DMS153 treated with DMSO at 0.1 percent for 48 hours (cell line): ENCODE data around the gene RAD54L2.
"Not testable (repeated sequence)": the region's sequence is repeated elsewhere in the genome, so short reads cannot be mapped to it uniquely, and the experiment has no call there.

Experiments
- DNase-seq: peaks from one replicate; lab custom pipeline; 2025; ENCODE audit not compliant: unreplicated experiment; lab: John Stamatoyannopoulos, UW

The RAD54L2 gene, protein sequence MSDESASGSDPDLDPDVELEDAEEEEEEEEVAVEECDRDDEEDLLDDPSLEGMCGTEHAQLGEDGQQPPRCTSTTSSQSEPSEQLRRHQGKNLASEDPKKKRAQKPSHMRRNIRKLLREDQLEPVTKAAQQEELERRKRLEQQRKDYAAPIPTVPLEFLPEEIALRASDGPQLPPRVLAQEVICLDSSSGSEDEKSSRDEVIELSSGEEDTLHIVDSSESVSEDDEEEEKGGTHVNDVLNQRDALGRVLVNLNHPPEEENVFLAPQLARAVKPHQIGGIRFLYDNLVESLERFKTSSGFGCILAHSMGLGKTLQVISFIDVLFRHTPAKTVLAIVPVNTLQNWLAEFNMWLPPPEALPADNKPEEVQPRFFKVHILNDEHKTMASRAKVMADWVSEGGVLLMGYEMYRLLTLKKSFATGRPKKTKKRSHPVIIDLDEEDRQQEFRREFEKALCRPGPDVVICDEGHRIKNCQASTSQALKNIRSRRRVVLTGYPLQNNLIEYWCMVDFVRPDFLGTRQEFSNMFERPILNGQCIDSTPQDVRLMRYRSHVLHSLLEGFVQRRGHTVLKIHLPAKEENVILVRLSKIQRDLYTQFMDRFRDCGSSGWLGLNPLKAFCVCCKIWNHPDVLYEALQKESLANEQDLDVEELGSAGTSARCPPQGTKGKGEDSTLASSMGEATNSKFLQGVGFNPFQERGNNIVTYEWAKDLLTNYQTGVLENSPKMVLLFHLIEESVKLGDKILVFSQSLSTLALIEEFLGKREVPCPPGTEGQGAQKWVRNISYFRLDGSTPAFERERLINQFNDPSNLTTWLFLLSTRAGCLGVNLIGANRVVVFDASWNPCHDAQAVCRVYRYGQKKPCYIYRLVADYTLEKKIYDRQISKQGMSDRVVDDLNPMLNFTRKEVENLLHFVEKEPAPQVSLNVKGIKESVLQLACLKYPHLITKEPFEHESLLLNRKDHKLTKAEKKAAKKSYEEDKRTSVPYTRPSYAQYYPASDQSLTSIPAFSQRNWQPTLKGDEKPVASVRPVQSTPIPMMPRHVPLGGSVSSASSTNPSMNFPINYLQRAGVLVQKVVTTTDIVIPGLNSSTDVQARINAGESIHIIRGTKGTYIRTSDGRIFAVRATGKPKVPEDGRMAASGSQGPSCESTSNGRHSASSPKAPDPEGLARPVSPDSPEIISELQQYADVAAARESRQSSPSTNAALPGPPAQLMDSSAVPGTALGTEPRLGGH (N-terminal part only)

DNA sequence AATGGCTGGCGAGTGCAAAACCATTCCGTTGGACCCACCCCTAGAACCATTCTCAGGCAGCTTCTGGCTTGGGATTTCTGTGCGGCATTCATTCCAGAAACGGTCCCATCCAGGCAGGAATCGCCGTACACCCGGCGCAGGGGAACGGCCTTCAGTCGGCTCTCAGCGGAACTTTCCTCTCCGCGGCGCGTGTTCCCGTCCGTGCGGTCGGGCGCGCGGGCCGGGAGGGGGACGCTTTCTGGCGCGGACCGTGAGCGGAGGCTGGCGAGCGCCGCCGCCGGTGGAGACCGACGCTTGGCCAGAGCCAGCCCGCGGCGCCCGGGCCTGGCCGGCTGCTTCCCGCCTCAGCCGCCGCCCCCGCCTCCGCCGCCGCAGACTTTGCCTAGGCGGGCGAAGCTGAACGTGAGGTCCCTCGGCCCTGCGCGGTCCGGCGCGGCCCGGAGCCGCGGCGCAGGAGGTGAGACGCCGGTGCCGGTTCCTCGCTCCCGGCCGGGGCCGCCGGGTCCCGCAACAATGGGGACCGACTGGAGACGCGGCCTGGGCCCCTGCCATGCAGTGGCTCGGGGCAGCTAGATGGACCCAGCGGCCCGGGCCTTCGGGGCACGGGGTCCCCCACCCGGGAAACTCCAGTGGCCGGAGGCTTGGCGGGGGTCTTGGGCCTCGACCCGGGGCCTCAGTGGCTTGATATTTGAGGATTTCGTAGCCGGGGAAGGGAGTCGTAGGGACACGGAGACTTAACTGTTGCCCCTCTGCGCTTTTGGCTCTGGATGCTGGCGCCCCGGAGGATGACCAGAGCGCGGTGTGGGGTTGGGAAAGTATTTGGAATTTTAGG, at the start of gene RAD54L2:
RAD54L2 (plus strand) TSS at position 261 of the 832 bp plus-strand sequence. CDS start 51,702 bp downstream, outside the sequence.
- peak; percentile 20 for DNase-seq

DNA sequence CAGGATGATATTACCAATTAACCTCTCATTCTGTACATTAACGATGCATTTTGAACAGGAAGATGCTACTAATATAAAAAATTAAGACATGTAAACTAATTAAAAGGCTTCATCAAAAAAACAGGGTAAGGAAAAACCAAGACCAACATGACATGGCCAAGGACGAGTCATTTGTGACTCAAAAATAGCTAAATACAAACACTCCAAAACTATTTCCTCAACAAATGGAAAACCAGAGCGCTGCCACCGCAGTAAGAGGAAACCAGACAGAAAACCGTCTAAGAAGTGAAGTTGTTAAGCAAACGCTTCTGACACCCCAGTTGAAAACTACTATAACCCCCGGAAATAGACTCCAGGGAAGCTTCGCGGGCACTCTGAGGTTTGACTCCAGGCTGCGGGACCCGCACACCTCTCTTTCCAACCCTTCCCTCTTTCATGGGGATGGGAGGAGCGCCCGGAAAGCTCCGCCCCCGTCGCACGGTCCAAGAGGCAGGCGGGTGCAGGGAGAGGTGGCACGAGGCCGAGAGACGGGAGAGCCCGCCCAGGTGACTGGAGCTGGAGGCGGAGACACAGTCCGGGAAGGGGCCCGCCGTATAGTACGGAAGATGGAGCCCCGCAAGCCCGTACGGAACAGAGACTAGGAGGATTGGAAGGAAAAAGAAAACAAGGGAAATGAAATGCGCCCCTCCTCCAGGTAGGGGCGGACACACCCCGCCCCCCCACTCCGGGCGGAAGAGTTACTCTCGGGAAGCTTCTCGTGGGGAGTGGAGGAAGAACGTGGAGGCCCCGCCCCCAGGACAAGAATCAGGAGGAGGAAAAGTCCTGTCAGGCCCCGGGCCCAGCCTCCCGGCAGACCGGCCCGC, 39.4 kb upstream of the RAD54L2 start:
- peak; percentile 20 for DNase-seq

DNA sequence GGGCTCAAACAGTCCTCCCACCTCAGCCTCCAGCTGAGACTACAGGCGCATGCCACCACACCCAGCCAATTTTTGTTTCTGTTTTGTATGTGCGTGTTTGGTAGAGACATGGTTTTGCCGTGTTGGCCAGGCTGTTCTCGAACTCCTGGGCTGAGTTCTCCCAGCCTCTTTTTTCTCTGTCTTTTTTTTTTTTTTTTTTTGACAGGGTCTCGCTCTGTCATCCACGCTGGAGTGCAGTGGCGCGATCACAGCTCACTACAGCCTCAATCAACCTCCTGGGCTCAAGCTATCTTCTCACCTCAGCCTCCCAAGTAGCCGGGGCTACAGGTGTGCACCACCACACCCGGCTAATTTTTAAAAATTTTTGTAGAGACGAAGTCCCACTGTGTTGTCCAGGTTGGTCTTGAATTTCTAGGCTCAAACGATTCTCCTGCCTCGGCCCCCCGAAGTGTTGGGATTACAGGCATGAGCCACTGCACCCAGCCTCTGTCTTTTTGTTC, 37.8 kb upstream of the RAD54L2 start:
- no peak for DNase-seq

DNA sequence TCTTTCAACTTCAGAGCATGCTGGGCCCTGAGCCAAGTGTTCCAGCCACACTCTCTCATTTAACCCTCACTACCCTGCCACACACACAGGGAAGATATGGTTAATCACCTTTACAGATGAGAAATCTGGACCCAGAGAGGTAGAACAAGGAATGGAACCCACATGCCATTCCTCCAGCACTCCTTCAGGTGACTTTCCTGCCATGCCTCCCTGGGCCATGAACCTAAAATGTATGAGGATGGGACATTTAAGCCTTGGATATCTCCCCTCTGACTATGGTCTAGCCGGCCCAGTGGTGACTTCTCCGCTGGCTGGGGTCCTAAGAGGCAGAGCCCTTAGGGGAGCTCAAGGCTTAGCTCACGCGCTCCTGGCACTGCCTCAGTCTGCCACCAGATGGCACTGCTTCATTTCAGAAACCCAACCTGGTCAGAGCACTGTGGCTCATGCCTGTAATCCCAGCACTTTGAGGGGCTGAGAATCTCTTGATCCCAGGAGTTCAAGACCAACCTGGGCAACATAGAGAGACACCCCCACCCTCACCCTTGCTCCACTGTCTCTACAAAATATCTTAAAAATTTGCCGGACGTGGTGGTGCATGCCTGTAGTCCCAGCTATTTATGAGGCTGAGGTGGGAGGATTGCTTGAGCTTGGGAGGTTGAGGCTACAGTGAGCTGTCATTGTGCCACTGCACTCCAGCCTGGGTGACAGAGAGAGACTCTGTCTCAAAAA, 36.5 kb upstream of the RAD54L2 start:
- DNase-seq = peak; percentile 10

DNA sequence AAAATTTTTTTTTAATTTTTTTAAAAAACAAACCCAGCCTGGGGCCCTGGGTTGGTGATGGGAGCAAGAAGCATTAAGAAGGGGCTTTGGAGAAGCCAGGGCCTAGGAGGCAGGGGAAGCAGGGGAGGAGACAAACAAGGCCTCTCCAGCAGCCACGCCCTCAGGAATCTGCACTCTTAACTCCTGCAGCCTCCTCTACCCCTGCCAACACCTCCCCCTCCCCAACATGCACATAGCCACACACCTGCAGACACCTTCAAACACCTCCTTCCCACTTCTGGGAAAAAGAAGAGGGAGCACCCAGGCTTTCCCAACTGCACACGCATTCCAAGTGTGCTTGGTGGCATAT, 36.0 kb upstream of the RAD54L2 start:
- DNase-seq = no peak

DNA sequence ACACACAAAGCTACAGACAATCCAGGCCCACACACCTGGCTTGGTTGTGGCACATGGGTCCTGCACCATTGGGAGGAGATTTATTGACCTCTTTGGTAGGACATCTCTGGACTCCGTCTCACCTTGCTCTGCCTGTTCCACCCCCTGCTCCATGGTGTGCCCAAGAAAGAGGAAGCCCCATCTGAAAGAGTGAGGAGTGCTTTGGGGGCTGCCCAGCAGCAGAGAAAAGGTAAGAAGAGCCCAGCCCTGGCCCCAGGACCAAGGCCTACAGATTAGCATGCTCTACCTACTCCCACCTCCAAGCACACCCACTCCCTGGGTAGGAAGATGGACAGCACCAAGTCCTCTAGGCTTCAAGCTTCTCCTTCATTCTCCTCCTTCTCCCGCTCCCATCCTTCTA, 35.5 kb upstream of the RAD54L2 start:
- DNase-seq = no peak

DNA sequence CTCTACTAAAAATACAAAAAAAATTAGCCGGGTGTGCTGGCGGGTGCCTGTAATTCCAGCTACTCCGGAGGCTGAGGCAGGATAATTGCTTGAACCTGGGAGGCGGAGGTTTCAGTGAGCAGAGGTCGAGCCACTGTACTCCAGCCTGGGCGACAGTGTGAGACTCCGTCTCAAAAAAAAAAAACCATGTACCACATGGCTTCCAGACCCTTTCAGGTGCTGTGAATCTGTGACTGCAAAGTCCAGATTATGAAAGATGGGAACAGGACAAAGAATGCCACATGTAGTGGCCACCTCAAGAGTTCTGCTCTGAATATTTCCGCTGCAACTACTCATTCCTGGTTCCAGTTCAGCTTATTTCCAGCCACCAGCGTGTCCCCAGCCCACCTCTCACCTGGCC, 30.3 kb upstream of the RAD54L2 start:
- no peak for DNase-seq

DNA sequence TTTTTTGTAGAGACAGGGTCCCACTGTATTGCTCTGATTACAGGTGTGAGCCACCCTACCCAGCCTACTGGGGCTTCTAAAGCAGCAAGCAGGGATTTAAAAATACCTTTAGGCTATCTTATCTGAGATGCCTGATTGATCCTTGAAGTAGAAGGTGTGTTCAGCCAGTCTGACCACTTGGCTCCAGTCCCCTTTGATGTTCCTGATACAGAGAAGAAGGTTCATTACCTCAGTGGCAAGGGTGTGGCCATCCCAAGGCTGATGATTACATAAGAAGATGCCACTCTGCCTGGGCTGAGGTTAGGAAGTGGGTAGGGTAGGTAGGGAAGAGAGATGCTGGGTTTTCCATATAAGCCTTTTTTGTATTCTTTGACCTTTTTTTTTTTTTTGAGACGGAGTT, 27.5 kb upstream of the RAD54L2 start:
- DNase-seq = no peak

DNA sequence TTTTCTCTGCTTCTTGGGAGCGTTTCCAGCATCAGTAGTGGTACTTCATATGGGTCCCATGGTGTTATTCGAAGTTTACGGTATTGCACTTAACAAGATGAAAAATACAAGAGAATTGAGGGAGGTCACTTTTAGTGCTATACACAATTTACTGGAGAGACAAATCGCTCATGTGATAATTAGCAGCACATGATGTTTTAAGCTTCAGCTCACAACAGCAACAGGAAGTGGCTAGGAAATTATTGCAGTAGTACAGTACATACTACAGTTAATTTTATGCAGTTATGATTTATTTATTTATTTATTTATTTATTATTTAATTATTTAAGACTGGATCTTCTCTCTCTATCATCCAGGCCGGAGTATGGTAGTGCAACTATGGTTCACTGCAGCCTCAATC, 24.3 kb upstream of the RAD54L2 start:
- no peak for DNase-seq

DNA sequence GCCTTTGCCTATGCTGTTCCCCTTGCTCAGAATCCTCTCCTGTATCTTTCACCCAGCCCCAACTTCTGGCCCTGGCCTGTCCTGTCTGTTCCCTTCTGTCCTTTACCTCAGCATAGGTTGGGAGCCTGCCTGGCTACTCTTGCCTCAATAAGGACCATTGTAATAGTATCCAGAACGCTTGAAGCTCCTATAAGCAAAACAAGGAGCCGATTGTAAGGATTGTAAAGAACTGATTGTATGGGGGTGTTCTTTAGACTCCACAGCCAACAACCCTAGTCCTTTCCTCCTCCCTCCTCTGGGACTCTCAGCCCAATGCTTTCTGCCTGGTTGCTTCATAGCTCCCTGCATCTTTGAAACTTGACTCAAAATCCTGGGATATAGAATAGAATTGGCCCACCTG, 18.7 kb upstream of the RAD54L2 start:
- no peak for DNase-seq

DNA sequence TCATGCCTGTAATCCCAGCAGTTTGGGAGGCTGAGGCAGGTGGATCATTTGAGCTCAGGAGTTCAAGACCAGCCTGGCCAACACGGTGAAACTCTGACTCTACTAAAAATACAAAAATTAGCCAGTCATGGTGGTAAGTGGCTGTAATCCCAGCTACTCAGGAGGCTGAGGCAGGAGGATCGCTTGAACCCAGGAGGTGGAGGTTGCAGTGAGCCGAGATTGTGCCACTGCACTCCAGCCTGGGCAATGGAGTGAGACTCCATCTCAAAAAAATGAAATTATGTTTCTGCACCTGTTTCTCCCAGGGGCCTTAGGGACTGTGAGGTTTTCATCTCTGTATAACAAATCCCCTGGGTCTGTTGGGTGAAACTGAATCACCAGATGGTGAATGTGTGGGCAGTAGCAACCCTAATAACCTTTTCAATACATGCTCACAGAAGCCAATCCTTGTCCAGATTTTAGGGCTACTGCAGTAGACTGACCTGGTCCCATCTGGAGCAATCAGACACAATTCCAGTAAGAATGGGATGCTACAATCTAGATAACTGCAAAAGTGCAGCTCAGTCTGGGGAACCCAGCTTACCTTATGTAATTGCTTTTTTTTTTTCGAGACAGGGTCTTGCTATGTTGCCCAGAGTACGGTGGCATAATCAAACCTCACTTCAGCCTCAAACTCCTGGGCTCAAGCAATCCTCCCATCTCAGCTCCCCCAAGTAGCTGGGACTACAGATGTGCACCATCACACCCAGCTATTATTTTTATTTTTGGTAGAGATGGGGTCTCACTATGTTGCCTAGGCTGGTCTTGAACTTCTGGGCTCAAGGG, 17.4 kb upstream of the RAD54L2 start:
- DNase-seq = not testable (repeated sequence)

DNA sequence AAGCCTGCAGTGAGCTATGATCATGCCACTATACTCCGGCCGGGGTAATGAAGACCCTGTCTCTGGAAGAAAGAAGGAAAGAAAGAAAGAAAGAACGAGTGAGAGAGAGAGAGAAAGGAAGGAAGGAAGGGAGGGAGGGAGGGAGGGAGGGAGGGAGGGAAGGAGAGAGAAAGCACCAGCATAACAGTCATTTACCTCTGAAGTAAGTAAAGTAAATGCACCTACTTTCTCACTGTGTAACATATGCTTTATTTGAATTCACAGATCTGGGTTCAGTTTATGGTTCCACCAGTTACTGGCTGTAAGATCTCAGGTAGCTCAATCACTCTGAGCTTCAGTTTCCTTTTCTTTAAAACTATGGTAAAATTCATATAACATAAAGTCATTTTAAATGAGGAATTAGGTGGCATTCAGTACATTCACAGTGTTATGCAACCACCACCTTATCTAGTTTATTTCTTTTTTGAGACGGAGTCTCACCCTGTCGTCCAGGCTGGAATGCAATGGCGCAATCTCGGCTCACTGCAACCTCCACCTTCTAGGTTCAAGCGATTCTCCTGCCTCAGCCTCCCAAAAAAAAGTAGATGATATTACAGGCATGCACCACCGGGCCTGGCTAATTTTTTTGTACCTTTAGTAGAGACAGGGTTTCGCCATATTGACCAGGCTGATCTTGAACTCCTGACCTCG, 16.1 kb upstream of the RAD54L2 start:
- no peak for DNase-seq

DNA sequence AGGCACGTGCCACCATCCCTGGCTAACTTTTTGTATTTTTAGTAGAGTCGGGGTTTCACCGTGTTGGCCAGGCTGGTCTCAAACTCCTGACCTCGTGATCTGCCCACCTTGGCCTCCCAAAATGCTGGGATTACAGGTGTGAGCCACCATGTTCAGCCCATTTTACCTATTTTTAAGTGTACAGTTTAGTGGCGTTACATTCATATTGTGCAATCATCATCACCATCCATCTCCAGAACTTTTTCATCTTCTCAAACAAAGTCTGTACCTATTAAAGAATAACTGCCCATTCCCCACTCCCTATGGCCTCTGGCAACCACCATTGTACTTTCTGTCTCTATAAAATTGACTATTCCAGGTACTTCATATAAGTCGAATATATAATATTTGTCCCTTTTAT, 13.6 kb upstream of the RAD54L2 start:
- not testable (repeated sequence) for DNase-seq

DNA sequence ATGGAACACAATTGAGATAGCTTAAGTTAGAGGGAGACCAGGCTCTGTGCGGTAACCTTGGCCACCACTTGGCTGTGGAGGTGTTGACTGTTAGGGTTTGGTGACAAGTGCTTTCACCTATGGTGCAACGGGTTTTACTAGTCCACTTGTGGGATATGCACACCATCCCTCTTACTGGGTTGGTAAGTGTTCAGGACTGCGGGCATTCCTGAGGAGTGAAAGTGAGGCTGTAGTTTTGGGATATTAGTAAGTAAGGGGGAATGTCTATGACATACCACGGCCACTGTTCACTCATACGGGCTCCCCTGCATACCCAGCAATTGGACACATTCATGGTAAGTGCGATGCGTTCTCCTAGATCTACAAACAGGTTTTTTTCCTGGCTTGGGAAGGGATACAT, 8.0 kb upstream of the RAD54L2 start:
- no peak for DNase-seq

DNA sequence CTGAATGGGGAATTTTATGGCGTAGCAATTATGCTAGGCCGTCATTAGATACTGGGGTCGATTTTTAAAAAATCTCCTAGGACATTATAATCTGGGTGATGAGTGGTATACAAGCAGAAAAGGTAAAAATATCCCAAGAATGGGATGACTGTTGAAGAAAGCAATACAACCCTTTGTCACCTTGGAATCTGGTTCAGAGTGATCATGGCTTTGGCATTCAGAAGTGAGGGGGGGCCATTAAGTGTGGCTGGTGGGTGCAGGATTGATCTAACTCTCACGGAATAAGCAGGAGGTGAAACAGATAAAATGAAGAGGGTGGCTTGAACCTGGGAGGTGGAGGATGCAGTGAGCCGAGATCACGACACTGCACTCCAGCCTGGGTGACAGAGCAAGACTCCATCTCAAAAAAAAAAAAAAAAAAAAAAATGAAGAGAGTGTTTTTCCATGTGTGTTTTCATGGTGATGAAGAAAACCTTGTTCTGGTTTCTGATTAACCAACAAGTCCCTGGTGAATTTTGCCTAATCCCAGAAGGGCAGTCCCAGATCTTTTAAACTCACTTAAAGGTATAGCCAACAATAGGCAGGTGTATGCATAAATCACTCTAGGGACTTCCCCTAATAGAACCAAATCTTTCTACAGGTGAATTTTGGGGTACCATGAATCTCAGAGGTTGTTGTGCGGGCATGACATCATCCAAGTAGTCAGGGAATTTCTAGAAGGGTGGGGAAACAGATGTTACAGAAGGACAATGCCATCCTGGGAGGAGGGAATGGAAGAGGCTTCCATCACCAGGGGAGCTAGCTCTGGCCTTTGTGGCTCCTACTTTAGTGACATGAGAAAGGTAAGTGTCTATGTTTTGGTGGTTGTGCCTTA, 3.1 kb upstream of the RAD54L2 start:
- no peak for DNase-seq

DNA sequence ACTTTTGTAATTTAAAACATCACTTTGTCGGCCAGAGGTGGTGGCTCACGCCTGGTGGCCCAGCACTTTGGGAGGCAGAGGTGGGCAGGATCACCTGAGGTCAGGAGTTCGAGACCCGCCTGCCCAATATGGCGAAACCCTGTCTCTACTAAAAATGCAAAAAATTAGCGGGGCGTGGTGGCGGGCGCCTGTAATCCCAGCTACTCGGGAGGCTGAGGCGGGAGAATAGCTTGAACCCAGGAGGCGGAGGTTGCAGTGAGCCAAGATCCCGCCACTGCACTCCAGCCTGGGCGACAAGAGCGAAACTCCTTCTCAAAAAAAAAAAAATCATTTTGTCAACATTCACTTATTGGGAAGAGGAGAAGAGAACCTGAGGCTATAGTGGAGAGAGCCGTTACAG, 888 bp upstream of the RAD54L2 start:
- DNase-seq = not testable (repeated sequence)
